SH-SY5Y (cell line): ENCODE data around the gene CCK.

Source experiments
- GATA2 ChIP-seq: IDR thresholded peaks from 2 replicates; pipeline ENCODE4 v1.6.1; 2011; ENCODE audit warnings: mild to moderate bottlenecking, low read depth, low read length
- GATA3 ChIP-seq: IDR thresholded peaks from 2 replicates; pipeline ENCODE4 v1.6.1; 2011; ENCODE audit warnings: low read depth, mild to moderate bottlenecking, low read length, moderate library complexity

DNA sequence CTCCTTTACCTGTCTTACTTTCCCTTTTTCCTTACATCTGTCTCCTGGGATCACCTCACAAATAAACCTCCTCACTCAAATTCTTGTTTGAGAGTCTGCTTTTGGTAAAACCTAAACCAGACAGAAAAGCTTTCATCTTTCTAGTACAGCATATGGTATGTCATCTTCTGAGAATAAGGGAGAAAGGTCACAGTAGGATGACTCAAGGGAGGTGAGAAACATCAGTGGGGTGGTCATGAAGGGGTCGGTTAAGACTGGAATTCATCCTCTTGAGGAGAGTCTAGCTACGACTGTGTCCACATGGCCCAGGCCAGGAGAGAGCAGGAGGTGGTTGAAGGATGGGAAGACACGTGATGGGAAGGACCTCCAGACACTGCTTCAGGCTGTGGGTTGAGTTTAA is 34.8 kb upstream of the CCK start:
- TF ChIP-seq GATA2 (no peak), GATA3 (no peak)
